AG04450 (cell line): ENCODE results near the gene C19orf33. TPM values are rescaled to one million over a fixed set of nuclear protein-coding genes. Genes with fewer than 3 reads are reported as not detected.
A peak's percentile ranks its signal among the peaks of the same experiment; 100 is the strongest.

Experiments
- CTCF ChIA-PET: fragments of 300-600, 350-600 bp; formaldehyde crosslinking; extraction: SDS; loops from one replicate; lab custom pipeline; 2022; ENCODE audit warnings: antibody characterized with exemption, inconsistent platforms; lab: Charles Lee
- POLR2A ChIA-PET: fragments of 350-600 bp; formaldehyde crosslinking; extraction: SDS; loops from one replicate; lab custom pipeline; 2021; ENCODE audit warnings: antibody characterized with exemption, inconsistent platforms; lab: Yijun Ruan, JAX
- DNase-seq: peaks from one replicate; pipeline ENCODE4 v3.0.0-alpha.2; 2011; ENCODE audit warnings: low read depth, low spot score
- H3K27ac ChIP-seq: one replicate; pipeline ENCODE4 v1.5.1; 2012; ENCODE audit warnings: low read depth, low read length, control low read depth
- H3K27me3 ChIP-seq: one replicate; pipeline ENCODE4 v1.6.0; 2012; ENCODE audit warnings: low read length; ENCODE audit not compliant: control insufficient read depth, insufficient read depth
- H3K4me3 ChIP-seq: 2 replicates; pipeline ENCODE4 v1.5.1; 2011; ENCODE audit warnings: mild to moderate bottlenecking, low read depth, low read length, control low read depth
- H3K9me3 ChIP-seq: 2 replicates; pipeline ENCODE4 v1.5.1; 2012; ENCODE audit warnings: low read length; ENCODE audit not compliant: control insufficient read depth, insufficient read depth
- polyA plus RNA-seq: library from polyadenylated mRNA; depleted of rRNA; stranded (reverse); fragments of >200 nt; gene quantifications from 2 replicates; pipeline ENCODE4 v1.2.3, GENCODE V29; 2011
- TF ChIP-seq, protein P1 (sequence below): IDR thresholded peaks from 2 replicates; pipeline ENCODE4 v1.5.1; 2011; ENCODE audit warnings: low read depth, low read length, control low read depth, inconsistent platforms

Gene C19orf33
- polyA plus RNA-seq, 1 experiment = 0.38 TPM

DNA sequence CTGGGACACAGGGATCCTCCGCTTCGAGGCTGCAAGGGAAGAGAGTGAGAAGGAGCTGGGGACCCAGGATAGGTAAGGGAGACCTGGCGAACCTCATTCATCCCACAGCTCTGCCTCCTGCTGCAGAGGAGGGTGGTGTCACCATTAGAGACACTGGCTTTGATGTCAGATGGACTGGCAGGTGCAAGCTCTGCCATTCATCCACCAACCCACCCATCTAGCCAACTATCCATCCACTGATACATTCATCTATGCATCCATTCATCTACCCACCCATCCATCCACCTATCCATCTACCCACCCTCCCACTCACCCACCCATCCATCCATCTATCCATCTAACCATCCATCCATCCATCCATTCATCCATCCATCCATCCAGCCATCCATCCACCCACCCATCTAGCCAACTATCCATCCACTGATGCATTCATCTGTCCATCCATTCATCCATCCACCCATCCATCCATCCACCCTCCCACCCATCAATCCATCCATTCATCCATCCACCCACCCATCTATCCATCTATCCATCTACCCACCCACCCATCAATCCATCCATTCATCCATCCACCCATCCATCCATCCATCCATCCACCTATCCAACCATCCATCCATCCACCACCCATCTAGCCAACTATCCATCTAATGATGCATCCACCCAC is 5.7 kb downstream of the C19orf33 start:
- no peak overlapping the region for H3K27ac ChIP-seq
- TF ChIP-seq, protein P1, sequence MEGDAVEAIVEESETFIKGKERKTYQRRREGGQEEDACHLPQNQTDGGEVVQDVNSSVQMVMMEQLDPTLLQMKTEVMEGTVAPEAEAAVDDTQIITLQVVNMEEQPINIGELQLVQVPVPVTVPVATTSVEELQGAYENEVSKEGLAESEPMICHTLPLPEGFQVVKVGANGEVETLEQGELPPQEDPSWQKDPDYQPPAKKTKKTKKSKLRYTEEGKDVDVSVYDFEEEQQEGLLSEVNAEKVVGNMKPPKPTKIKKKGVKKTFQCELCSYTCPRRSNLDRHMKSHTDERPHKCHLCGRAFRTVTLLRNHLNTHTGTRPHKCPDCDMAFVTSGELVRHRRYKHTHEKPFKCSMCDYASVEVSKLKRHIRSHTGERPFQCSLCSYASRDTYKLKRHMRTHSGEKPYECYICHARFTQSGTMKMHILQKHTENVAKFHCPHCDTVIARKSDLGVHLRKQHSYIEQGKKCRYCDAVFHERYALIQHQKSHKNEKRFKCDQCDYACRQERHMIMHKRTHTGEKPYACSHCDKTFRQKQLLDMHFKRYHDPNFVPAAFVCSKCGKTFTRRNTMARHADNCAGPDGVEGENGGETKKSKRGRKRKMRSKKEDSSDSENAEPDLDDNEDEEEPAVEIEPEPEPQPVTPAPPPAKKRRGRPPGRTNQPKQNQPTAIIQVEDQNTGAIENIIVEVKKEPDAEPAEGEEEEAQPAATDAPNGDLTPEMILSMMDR = no peak
- CTCF ChIA-PET = interaction anchor here (0.6 kb wide), 1 partner anchor 66 kb away, joined by 5 read pairs; no protein-coding TSS in a partner anchor
- no peak overlapping the region for H3K4me3 ChIP-seq
- H3K27me3 ChIP-seq = no peaks in the 10 kb centered on the region
- DNase-seq = no peak
- POLR2A ChIA-PET = no interaction called here
- no peaks in the 10 kb centered on the region for H3K9me3 ChIP-seq

DNA sequence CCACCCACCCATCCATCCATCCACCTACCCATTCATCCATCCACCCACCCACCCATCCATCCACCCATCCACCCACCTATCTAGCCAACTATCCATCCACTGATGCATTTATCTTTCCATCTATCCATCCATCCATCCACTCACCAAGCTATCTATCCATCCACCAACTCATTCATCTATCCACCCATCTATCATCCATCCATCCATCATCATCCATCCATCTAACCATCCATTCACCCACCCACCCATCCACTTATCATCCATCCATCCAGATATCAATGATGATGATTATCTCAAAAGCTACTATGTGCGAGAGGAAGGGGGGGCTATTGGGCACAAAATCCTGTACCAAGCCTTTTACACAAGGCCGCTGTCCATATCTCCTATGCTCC is 6.2 kb downstream of the C19orf33 start:
- DNase-seq = no peak
- CTCF ChIA-PET = interaction anchor here (0.6 kb wide), 1 partner anchor 67 kb away, joined by 5 read pairs; no protein-coding TSS in a partner anchor
- Histone ChIP-seq H3K27ac (no peak overlapping the region), H3K4me3 (no peak overlapping the region), H3K27me3 (no peaks in the 10 kb centered on the region), H3K9me3 (no peaks in the 10 kb centered on the region)
- TF ChIP-seq, protein P1 = no peak
- POLR2A ChIA-PET = no interaction called here

DNA sequence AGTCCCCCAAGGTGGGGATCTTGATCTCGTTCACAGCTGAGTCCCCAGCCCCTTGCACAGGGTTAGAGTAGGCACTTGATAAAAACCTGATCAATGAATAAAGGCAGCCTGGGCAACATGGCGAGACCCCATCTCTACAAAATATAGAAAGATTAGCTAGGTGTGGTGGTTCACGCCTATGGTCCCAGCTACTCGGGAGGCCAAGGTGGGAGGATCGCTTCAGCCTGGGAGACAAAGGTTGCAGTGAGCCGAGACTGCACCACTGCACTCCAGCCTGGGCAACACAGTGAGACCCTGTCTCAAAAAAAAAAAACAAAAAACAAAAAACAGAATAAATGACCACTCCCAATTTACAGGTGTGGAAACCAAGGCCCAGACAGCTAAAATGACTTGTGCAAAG is 6.9 kb downstream of the C19orf33 start:
- no peak for DNase-seq
- no peaks in the 10 kb centered on the region for H3K27me3 ChIP-seq
- POLR2A ChIA-PET = no interaction called here
- H3K27ac ChIP-seq = no peak overlapping the region
- TF ChIP-seq, protein P1 = no peak
- no peak overlapping the region for H3K4me3 ChIP-seq
- CTCF ChIA-PET = interaction anchor here (0.8 to 1.3 kb wide), 2 partner anchors 25 to 68 kb away, joined by 3 read pairs; partner anchors contain the start of gene CATSPERG
- no peaks in the 10 kb centered on the region for H3K9me3 ChIP-seq

DNA sequence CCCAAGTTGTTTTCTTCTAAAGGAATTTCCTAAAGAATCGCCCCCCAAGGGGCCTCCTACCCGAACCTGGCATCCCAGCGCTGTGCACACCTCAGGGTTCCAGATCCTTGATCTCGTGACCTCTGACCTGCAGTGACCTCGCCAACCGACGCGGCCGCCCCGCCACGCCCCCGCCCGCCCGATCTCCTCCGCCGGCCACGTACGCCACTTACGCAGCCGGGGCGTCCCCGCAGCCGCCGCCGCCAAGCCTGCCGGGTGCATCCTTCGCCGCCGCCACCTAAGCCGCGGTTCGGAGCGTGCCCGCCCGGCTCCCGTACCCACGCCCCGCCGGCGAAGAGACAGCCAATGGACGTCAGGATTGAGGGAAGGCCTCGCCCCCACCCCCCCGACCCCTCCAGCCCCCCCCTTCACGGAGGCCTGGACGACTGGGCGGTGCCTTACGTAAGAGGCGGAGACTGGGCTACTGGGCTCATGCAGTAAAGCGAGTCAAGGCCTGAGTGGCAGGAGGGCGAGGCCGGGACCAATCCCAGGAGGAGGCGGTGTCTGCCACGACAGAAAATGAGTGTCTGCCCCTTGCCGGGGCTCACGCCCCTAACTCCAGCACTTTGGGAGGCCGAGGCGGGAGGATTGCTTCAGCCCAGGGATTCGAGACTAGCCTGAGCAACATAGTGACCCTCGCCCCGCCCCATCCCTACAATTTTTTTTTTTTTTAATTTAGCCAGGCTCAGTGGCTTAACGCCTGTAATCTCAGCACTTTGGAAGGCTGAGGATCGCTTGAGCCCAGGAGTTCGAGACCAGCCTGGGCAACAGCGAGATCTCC is 11.8 kb downstream of the C19orf33 start, which contains the start of gene YIF1B:
TSS of gene YIF1B (minus strand) at position 291 of the 820 bp plus-strand sequence. CDS start at position 261, 30 bp downstream.
- DNase-seq = peak; percentile 89
- TF ChIP-seq, protein P1 = no peak
- peak within 1 kb of the TSS; percentile 39 for H3K27ac ChIP-seq
- ChIA-PET POLR2A (no interaction called here), CTCF (interaction anchor here (0.6 to 1.0 kb wide), 2 partner anchors 17 to 413 kb away, joined by 3 read pairs; no protein-coding TSS in a partner anchor)
- no peaks in the 10 kb centered on the region for H3K27me3 ChIP-seq
- peak within 1 kb of the TSS; percentile 78 for H3K4me3 ChIP-seq
- no peaks in the 10 kb centered on the region for H3K9me3 ChIP-seq
